PC-3 (cell line): ENCODE results near the gene IRGC.

Source experiments
- EZH2 ChIP-seq: fragments of 300-600 bp; sonication (generic); IDR thresholded peaks from one replicate; pipeline ENCODE4 v1.6.1; 2017; ENCODE audit warnings: antibody characterized with exemption, mild to moderate bottlenecking, low read length; ENCODE audit not compliant: unreplicated experiment
- TF ChIP-seq, protein P1 (sequence below): fragments of 300-600 bp; sonication (generic); conservative IDR thresholded peaks from 2 replicates; pipeline ENCODE4 v1.5.1; 2017; ENCODE audit warnings: antibody characterized with exemption, low read depth, mild to moderate bottlenecking, low read length

DNA sequence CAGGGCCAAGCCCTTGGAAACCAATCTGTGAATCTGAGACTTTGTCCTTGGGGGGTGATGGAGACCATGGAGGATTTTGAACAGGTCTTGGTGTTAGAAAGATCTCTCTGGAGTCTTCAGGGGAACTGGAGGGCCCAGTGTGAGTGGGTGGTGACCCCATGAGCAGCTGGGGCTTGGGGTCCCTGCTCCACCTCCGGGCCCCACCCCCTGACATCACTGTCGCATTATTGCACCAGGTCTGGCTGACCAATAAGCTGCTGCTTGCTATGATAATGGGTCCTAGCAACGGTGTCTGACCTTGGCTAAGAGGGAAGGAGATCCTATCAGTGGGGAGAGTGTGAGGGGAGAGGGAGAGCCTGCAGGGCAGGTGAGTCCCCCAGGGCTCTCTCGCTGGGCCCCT lies at the start of gene IRGC:
- no peak for TF ChIP-seq EZH2
- TF ChIP-seq, protein P1, sequence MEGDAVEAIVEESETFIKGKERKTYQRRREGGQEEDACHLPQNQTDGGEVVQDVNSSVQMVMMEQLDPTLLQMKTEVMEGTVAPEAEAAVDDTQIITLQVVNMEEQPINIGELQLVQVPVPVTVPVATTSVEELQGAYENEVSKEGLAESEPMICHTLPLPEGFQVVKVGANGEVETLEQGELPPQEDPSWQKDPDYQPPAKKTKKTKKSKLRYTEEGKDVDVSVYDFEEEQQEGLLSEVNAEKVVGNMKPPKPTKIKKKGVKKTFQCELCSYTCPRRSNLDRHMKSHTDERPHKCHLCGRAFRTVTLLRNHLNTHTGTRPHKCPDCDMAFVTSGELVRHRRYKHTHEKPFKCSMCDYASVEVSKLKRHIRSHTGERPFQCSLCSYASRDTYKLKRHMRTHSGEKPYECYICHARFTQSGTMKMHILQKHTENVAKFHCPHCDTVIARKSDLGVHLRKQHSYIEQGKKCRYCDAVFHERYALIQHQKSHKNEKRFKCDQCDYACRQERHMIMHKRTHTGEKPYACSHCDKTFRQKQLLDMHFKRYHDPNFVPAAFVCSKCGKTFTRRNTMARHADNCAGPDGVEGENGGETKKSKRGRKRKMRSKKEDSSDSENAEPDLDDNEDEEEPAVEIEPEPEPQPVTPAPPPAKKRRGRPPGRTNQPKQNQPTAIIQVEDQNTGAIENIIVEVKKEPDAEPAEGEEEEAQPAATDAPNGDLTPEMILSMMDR, result no peak
